ENCODE data around the gene TFPT.
"Not testable (repeated sequence)": the region's sequence is repeated elsewhere in the genome, so short reads cannot be mapped to it uniquely, and the experiment has no call there.

TFPT gene

GRCh38 chr19:54124393-54124792 lies 8.9 kb upstream of the TFPT start:
- in situ Hi-C loops (cut with HindIII; ENCODE audit: low sequenced_read_pairs): no loop called here

- in situ Hi-C loops (cut with HindIII; ENCODE audit: low sequenced_read_pairs): no loop called here
Measured at GRCh38 chr19:54123682-54124081, 8.2 kb upstream of the TFPT start.

DNA sequence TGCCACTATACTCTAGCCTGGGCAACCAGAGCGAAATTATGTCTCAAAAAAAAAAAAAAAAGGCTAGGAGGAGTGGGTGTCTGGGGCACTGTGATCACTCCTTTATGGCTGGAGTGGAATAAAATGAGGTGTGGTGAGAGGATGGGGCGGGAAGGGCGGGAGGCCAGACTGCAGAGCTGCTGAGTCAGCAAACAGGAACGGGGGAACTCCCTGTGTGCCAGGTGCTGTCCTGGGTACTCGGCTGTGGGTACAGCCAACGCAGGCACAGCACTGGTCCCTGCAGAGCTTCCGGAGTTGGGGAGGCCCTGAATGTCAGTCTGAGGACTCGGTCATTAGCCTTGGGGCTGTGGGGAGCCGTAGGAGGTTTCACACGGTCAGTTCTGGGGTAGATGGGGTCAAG lies 5.8 kb upstream of the TFPT start:
- in situ Hi-C loops (cut with HindIII; ENCODE audit: low sequenced_read_pairs): no loop called here

GRCh38 chr19:54114340-54115108 lies 933 bp downstream of the TFPT start:
- in situ Hi-C loops (cut with HindIII; ENCODE audit: low sequenced_read_pairs): no loop called here

GRCh38 chr19:54109651-54110050 lies 5.8 kb downstream of the TFPT start:
- in situ Hi-C loops (cut with HindIII; ENCODE audit: low sequenced_read_pairs): no loop called here

DNA sequence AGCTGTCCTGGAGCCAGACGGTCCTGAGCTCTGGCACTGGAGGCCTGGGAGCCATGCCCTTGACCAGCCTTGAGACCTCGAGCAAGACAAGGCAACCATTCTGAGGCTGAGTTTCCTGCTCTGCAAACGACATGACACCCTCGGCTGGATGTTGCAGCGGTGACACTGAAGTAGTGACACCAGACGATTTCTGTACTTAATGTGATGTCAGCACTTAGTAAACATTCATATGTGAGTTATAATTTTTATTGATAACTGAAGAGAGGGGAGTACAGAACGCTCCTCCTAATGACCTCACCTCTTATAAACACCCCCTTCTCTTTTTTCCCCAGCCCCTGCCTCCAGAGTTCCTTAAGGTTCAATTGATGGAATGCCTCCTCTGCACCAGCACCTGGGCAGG lies 7.0 kb downstream of the TFPT start:
- in situ Hi-C loops (cut with HindIII; ENCODE audit: low sequenced_read_pairs): no loop called here

DNA sequence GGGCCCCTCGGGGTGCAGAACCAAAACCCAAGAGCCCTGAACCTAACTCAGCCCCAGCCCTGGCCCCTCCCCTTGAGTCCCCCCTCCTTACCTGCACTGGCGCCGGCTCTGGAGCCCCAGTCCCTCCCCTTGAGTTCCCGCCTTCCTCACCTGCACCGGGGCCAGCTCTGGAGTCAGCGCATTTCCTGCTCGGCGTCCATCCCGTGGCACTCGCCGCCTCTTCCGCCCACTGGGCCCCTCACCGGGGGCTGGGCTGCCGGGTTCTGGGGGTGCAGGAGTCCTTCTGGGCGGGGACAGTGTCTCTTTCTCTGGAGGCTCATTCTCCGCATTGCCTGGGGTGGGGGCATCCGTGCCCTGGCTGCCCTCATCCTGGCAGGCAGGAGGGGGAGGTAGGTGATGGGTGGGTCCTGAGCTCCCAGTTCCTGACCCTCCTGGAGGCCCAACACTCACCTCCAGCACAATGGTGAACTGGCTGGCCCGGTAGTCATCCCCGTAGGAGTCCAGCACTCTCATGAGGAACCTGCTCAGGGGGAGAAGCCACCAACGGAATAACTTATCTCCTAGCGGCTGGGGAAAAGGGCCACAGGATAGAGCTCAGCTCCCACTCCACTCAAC lies 7.5 kb downstream of the TFPT start:
- in situ Hi-C loops (cut with HindIII; ENCODE audit: low sequenced_read_pairs): no loop called here

GRCh38 chr19:54106716-54107115 lies 8.7 kb downstream of the TFPT start:
- in situ Hi-C loops (cut with HindIII; ENCODE audit: low sequenced_read_pairs): no loop called here

- in situ Hi-C loops (cut with HindIII; ENCODE audit: low sequenced_read_pairs): no loop called here
Measured at GRCh38 chr19:54105796-54106195, 9.7 kb downstream of the TFPT start.

- in situ Hi-C loops (cut with HindIII; ENCODE audit: low sequenced_read_pairs): no loop called here
Measured at GRCh38 chr19:54104998-54105715, 10.3 kb downstream of the TFPT start.

DNA sequence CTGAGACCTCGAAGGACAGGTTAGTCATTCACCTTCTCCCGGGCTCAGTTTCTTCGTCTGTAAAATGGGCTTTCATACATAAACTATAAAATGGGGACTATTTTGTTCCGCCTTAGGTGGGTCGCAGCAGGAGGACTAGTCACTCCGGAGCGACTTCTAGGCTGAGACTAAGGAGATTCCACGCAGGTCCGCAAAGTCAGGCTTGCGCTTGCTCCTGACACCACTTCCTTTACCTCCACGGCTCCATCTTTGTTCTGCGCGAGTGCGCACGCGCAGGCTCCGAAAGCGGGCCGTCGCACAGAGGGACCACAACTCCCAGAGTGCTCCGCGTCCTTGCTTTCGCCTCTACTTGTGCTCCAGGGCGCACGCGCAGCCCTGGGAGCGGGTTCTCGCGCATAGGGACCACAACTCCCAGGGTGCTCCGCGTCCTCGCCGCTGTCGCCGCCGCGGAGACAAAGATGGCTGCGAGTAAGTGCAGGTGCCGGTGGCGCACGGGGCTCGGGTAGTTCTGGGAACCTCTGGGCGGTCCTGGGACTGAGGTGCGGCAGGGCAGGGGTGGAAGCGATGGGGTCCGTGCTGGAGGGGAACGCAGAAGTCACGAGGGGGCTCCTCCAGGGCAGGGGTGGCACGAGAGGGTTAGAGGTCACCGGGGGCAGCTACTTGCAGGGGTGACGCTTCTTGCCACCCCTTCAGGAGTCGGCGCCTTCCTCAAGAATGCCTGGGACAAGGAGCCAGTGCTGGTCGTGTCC lies 12.9 kb downstream of the TFPT start, which contains the start of gene NDUFA3:
Gene NDUFA3 (plus strand): TSS at position 435 of the 749 bp plus-strand sequence. CDS start 24 bp downstream, at position 459.
- in situ Hi-C loops (cut with HindIII; ENCODE audit: low sequenced_read_pairs): no loop called here

DNA sequence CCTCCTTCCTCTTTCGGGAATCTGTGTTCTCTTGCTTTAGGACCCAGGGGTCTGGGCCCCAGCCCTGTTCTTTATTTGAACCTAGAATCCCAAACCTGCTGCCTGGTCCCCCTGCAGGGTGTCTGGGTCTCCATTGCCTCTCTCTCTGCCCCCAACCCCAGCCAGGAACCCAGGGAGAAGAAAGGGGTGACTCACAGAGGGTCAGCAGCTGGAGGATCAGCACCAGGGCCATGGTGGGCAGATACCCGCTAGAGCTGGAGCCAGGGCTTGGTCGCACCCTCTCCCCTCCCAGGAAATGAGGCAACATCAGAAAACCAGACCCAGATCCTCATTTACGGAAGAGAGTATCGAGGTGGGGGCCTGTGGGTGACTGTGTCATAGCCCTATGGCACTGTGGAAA lies 14.9 kb downstream of the TFPT start, which contains the start of gene OSCAR:
Gene OSCAR (minus strand): TSS at position 243 of the 400 bp plus-strand sequence. CDS start 11 bp downstream, at position 232.
- in situ Hi-C loops (cut with HindIII; ENCODE audit: low sequenced_read_pairs): no loop called here

GRCh38 chr19:54099903-54100255 lies 15.6 kb downstream of the TFPT start:
- in situ Hi-C loops (cut with HindIII; ENCODE audit: low sequenced_read_pairs): not testable (repeated sequence)

DNA sequence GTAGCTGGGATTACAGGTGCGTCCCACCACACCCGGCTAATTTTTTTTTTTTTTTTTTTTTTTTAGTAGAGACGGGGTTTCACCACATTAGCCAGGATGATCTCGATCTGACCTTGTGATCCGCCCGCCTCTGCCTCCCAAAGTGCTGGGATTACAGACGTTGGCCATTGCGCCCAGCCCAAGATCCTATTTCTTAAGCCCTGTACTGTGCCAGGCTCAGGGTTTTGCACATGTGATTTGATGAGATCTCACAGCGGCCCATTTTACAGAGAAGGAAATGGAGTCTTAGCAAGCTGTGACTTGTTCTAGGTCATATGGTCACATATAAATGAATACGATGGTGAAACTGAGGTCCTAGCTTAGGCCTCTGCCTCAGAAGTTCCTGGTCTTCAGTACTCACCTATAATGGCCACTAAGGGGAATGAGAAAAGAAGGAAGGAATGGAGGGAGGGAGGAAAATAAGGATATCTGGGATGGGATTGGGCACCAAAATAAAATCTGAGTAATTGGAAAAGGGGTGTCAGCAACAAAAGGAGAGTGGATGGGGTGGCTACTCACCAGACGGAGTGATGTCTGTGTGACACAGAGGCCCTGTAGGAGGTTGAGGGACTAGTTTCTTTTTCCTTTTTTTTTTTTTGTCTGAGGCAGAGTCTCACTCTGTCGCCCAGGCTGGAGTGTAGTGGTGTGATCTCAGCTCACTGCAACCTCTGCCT lies 16.1 kb downstream of the TFPT start:
- in situ Hi-C loops (cut with HindIII; ENCODE audit: low sequenced_read_pairs): no loop called here

DNA sequence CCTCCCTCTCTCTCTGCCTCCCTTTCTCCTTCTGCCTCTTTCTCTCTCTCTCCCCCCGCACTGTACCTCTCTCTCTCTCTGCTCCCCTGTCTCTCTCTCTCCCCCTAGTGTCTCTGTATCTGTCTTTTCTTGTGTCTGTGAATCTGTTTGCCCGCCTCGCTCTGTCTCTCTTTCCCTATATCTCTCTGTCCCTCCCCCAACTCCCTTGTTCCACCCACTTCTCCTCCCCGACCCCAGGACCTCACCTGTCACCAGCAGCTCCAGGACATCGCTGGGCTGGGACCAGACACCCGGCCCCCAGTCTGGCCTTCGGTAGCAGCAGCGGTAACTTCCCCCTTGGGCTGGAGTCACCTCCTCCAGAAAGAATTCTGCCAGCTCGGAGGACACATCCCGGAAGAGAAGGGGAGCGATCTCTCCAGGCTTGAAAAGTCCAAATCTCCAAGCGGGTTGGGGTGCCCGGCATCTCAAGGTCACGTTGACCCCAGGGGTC lies 18.8 kb downstream of the TFPT start:
- in situ Hi-C loops (cut with HindIII; ENCODE audit: low sequenced_read_pairs): no loop called here

GRCh38 chr19:54095859-54096616 lies 19.4 kb downstream of the TFPT start:
- in situ Hi-C loops (cut with HindIII; ENCODE audit: low sequenced_read_pairs): not testable (repeated sequence)

DNA sequence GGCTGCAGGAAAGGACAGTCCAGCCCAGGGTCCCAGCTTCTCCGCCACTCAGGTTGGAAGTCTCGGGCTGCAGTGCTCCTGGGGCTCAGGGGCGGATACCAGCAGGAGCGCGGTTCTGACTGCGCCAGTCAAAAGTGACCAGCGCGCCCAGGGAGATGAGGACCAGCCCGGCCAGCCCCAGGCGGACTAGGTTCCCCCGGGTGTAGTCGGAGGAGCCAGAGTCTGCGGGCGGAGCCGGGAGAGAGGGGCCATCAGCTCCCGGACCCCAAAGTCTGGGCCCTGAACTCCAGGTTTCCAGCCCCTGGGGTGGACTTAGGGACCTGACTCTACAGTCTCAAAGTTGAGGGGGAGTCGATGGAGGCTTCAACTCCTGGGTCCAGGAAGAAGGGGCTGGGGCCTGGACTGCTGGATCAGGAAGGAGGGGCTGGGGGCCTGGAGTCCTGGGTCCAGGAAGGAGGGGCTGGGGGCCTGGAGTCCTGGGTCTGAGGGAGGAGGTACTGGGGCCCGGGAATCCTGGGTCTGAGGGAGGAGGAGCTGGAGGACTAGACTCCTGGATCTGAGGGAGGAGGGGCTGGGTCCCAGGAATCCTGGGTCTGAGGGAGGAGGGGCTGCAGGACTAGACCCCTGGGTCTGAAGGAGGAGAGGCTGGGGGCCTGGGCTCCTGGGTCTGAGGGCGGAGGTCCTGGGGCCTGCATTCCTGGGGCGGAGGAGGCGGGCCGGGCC lies 20.2 kb downstream of the TFPT start:
- in situ Hi-C loops (cut with HindIII; ENCODE audit: low sequenced_read_pairs): no loop called here

DNA sequence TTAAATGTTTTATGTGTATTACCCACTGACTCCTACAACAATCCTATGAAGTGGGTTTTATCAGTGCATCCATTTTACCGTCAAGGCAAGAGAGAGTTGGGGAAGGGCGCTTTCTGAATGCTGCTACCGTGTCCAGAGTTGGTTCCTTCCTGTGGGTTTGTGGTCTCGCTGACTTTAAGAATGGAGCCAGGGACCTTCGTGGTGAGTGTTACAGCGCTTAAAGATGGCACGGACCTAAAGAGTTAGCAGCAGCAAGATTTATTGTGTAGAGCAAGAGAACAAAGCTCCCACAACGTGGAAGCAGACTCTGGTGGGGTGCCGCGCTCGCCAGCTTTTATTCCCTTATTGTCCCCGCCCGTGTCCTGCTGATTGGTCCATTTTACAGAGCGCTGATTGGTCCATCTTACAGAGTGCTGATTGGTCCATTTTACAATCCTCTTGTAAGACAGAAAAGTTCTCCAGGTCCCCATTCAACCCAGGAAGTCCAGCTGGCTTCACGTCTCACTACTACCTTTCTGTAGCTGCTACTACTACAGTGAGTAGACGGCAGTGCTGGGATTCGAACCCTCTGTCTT lies 20.9 kb downstream of the TFPT start:
- in situ Hi-C loops (cut with HindIII; ENCODE audit: low sequenced_read_pairs): no loop called here

DNA sequence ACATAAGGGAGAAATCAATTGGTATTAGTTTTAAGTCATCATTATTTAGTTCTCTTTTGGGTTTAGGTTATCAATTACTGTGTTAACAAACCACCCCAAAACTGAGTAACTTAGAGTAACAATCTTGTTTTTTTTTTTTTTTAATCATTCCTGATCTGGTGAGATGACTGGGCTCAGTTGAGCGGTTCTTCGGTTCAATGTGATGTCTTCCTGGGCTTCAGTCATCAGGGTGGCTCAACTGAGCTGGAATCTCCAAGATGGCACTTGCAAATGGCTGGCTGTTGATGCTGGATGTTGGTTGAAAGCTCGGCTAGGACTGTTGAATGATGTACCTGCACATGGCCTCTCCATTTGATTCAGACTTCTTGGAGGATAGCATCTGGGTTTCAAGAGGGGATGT lies 31.0 kb downstream of the TFPT start:
- in situ Hi-C loops (cut with HindIII; ENCODE audit: low sequenced_read_pairs): no loop called here

All from endothelial cell of hepatic sinusoid (primary cell).